NCI-H460 (cell line): Measurements from ENCODE around the gene NOP16. TPM values are rescaled to one million over a fixed set of nuclear protein-coding genes. Genes with fewer than 3 reads are reported as not detected.

Experiments
- DNase-seq: peaks from one replicate; pipeline ENCODE4 v3.0.0-alpha.2; 2016; ENCODE audit warnings: low read depth; ENCODE audit errors: extremely low read depth
- total RNA-seq: library from RNA; depleted of rRNA; stranded (reverse); fragments of >200 nt; shearing (Covaris generic); gene quantifications from 2 replicates; pipeline ENCODE4 v1.2.3, GENCODE V29; 2014

Gene NOP16
- total RNA-seq, 1 experiment from 2014 or later, result 49.4 TPM

DNA sequence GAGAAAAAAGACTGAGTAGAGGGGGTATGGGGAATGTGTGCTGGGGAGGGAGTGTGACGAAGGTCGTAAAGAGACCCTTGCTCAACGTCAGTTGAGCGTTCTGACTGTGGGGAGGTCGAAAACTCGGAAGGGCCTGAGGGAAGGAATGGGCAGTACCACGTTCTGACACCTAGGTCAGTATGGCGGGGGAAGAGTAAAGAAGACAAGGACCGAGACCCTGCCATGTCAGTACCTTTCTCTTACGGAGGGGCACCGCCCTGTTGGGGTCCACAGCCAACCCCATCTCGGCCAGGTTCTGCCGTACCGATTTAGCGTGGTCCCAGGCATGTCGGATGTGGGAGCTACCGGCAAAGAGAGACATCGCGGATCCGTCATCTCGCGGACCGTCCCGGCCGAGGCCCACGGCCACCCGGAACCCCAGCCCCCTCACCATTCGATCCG, 375 bp downstream of the NOP16 start:
- no peak for DNase-seq

DNA sequence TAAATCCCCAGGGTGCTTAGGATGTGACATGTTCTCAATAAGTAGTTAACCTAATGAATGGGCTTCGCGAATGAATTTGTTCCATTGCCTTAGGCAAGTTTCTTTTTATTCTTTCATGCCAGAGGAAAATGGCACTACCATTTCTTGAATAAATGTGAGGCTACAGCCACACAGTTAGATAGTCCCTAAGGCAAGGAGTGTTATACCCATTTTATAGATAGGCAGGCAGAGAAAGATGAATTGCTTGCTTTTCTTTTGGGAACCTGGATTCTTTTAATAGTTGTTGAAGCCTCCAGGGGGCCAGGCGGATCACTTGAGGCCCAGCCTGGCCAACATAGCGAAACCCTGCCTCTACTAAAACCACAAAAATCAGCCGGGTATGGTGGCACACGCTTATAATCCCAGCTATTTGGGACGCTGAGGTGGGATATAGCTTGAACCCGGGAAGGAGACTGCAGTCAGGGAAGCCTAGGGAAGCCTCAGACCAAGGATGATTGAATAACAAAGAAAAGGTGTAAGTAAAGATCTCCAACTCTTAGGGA, 943 bp downstream of the NOP16 start:
- DNase-seq, result no peak

DNA sequence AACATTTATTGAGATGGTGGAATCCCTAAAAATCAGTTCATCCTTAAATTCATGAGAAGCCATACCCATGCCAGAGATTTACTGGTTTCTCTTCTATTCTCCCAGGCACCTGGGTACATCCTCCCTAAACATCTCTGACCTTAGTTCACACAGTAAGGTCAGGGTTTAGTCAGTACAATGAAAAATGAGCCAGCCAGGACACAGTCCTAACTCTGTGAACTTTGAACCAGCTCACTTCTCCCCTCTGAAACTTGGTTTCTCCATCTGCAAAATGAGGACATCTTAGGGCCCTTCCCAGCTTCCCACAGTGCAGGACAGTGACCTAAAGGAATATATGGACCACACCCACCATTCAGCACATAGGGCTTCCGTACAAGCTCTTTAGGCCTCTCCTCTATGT, 1.9 kb downstream of the NOP16 start:
- DNase-seq, result no peak

DNA sequence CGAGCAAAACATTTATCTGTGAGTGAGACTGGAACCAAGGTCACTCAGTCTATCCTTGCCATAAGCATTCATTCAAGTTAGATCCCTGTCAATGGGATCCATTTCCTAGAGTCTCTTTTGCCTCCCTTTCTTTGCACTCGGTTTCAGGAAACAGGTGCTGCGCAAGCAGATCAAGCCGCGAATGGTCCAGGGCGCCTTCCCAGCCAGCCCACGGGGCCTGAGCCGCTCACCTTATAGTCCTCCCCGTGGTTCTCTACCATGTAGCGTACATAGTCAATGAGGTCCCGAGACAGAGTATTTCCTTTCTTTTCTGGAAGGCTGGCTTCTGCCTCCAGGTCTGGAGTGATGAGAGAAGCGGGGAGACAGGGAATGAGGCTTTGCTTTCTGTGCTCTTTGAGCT, 3.4 kb downstream of the NOP16 start:
- DNase-seq, result no peak

DNA sequence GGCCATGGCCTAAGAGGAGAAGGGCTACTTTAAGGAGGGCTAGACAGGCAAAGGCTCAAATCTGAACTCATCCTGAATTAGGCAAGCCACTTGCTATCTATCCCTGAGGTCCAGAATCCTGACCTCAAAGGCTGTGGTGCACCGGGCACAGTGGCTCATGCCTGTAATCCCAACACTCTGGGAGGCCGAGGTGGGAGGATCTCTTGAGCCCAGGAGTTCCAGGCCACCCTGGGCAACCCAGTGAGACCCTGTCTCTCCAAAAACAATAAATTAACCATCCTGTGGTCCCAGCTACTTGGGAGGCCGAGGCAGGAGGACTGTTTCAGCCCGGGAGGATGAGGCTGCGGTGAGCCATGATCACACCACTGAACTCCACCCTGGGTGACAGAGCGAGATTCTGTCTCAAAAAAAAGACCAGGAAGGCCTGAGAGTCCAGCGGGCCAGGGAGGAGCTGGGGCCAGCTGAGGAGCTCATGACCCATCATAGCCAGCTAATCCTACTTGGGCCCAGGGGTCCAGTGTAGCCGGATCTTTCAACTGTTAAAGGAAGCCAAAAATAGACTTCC, 4.0 kb downstream of the NOP16 start:
- DNase-seq, result no peak

DNA sequence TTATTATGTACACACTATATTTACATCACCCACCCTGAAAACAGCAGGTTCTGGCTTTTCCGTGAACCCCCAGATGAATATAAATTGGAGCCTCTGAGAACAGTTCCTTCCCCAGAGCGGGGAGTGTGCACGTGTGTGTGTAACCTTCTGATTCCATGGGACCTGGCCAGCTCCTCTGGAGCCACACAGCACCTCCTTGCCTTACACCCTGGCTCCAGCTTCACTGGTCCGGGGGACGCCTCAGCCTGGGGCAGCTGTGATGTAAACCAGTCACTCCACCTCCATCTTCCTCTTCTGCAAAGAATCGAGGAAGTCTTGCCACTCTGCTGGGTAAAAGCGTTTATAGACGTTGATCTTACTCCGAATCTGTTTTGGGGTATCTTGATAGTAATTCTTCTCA, 4.4 kb downstream of the NOP16 start:
- DNase-seq, result no peak

DNA sequence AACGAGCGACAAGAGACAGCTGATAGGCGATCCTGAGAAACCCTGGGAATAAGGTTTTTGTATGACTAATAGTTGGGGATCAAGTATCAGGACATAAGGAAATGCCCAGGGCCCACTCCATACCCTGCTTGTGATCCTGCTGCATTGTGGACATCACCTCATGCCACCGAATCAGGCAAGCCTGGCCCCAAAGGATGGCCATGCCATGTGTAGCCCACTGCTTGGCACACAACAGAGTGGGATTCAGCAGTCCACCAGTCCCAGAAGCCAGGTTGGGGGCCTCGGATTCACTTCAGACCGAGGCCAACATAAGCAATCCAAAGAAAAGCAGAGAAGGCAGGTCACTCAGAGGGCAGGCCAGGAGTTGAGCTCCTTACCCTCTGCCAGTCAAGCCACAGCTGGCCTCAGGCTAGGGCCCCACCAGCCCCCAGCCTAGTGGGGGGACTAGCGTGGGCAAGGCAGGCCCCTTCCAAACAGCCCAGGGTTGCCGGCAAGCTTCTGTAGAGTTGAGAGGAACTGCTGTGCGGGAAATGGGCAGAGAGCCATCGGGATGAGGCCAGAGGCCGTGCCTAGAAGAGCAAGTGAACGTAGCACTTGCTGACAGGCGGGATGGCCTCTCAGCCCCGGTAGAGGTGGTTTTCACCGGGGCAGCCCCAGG, 5.0 kb downstream of the NOP16 start:
- no peak for DNase-seq

DNA sequence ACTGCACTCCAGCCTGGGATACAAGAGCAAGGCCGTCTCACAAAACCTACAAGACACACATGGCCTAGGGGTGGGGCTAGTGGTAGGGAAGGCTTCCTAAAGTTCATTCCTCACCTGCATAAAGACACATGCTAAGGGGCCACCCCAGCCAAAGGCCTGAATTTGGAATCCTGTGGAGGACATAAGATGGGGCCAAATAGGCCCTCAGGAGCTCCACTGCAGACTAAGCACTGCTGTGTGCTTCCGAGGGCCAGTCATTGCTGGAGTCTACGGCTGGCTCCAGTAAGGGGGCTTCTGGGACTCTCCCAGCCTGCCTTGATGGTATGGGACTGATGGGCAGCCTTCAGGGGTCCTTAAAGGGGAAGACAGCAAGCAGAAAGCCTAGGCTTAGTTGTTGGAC, 5.7 kb downstream of the NOP16 start:
- DNase-seq, result no peak

DNA sequence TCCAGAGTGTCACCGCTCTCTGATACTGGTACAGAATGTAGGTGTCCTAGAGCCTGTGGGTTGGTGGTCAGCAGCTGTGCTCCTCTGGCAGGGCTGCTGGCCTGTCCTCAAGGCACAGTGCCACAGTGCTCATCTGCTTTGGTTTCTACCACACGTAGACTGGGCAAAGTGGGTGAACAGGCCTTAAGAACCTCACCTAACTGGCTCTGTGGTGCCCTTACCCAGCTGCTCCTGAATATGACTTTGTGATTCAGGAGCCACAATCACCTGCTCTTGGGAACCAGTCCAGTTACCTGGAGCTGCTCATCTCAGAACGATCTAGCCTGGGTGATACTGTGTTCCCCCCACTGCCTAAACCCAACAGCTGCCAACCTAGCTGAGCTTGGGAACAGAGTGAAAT, 6.4 kb downstream of the NOP16 start:
- DNase-seq, result no peak

DNA sequence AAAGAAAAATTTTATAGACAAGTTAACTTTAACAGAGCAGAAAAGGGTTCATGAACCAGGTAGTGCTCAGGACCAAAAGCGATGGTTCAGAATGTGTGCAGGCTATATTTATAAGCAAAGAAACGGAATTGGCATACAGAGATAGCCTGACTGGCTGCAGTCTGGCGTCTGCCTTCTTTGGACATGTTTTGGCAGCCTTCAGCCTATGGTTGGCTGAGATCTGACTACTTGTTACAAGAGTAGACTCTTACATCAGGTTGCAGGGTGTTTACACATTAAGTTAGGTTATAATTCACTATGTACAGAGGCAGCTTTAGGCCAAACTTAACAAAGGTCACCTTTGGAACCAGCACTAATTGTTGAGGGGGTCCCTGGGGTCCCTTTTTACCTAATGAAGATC, 7.0 kb downstream of the NOP16 start:
- no peak for DNase-seq

DNA sequence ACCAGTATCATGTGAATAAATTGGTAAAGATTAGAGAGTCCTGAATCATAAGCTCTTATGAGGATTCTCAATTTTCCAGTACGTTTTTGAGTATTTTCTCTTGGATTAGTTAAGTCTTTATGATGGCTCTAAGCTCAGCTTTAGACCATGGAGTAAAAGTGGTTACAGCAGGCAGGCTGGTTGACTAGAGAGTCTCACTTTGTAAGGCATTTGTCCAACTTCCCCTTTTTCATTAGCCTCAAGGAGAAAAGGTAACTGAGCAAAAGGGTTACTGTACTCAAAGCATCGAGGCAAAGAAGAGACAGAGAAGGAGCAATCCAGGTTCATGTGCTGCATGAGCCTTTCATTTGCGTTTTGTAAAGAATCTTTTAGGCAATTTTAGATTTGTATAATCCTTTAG, 8.5 kb downstream of the NOP16 start:
- DNase-seq, result no peak

DNA sequence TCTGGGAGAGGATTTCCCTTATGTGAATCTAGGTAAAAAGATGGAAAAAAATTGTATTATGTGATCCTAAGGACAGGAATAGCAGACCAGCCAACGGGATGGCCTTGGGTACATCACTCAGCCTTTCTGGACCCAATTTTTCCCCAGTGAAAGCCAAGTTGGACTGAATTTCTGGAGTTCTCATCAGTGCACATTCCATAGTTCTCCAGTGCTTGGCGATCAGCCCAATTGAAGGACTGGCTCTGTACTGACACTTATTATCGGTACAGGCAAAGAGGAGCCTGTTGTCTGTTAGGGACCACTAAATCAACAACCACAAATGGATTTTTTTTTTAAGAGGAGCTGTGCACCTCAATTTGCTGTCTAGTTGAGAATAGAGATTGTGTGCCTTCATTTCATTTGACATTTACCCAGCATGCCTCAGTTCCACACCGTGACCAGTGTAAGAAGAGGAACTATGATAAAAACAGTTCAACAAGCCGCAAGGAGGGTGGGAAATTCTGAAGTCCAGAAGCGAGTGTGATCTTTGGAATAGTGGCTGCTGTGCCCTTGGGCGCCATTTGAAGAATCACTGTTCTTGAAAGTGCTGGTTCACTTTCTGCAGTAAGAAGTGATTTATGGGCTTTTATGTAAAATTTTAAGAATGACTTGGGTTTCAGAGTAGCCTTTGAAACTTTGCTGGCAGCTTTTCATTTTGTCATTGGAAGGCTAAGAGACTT, 15.1 kb downstream of the NOP16 start:
- DNase-seq, result no peak

DNA sequence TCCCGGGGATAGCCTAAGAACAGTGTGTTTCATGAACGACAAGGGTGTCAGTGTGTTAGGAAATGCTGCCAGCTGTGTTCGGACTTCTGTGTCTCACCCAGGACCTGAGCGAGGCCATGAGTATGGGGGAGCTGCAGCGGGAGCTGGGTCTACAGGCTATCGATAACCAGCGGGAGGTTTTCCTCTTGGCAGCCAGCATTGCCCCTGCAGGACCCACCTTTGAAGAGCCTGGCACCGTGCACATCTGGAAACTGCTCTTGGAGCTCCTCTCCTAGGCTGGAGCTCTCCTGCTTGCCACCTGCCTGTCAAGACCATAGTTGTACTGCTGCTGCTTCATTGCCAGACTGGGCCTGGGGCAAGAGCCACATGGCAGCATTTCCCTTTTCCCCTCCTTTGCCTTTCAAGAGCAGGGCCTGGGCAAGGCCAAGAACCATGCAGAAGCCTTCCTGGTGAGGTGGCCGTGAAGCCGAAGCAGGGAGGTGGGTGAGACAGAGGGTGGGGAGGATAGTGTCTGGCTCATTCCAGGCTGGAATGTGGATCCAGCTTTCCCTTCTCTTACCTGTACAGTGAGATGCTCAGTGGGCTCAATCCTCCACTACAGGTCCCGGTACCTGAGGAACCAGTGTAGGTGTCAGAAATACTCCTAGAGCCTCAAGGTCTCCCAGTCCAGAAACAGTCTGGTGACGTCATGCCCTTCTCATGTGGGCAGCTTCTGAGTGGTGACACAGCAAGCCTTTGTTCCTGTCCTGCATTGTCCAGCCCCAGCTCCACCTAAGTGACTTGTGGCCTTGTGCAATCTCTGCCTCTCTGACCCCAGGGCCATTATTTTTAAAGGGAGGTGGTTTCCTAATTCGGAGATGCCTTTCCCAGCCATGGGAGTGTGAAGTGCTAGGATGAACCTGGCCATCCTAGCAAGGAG, 16.5 kb downstream of the NOP16 start:
- no peak for DNase-seq

DNA sequence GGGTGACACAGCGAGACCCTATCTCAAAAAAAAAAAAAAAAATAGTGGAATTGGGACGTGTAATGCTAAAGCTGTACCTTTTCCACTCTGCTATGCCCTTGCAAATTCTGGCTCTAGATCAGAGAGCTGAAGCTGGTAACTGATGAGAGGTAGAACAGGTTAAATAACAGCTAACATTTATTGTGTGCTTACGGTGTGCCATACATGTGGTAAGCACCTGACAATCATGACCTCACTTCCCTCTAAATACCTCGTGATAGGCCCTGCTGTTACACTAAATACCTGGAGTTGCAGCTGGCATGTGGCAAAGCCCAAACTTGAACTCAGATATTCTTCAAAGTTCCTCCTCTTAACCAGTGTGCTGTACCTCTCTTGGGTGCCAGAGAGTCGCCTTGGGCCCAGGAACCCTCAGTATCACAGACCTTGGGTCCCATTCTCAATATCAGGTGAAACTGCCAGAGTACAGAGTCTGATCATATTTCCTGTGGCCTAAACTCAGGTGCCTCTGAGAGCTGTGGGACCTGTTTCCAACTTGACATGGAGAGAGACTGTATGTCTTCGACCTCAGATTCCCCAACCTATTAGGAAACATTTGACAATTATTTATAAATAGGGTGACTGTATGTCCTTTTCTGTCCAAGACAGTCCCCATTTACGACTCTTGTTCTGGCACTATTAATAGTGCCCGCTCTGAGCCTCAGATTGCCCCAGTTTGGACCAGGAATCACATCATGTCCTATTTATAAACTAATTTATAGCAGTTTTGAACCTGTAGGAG, 18.3 kb downstream of the NOP16 start:
- no peak for DNase-seq

DNA sequence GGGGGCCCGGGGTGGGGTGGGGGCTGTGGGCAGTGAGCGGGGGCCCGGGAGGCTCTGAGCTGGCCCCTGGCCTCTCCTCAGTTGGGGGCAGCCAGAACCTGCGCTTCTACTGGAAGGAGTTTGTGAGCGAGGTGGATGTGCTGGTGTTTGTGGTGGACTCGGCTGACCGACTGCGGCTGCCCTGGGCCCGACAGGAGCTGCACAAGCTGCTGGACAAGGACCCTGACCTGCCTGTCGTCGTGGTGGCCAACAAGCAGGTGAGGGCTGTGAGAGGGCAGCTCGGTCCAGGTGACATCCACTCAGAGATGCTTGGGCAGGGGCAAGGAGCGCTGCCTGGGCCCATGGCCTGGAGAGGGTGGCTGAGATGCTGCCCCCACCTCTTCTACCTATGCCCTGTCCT, 19.7 kb downstream of the NOP16 start:
- DNase-seq, result no peak

DNA sequence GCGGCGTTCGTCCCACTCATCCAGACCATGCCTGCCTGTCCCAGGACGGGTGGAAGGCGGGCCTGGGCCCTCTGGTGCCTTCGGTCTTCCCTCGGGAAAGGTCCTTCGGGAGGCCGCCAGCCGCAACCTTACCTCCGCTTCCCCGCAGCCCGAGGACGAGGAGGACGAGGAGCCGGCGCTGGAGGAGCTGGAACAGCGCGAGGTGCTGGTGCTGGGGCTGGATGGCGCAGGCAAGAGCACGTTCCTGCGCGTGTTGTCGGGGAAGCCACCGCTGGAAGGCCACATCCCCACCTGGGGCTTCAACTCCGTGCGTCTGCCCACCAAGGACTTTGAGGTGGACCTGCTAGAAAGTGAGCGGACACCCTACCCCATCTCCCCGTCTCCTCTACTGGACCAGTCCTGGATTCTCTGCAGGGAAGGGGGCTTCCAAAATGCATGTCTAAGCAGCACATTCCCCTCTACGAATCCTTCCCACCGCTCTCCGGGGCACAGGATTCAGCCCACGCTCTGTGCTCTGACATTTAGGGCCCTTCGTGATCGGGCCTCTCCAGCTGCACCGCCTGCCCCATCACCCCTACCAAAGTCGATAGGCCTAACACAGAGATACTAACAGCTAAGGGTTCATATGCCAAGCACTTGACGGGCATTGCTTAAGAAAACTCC, 22.0 kb downstream of the NOP16 start:
- no peak for DNase-seq

DNA sequence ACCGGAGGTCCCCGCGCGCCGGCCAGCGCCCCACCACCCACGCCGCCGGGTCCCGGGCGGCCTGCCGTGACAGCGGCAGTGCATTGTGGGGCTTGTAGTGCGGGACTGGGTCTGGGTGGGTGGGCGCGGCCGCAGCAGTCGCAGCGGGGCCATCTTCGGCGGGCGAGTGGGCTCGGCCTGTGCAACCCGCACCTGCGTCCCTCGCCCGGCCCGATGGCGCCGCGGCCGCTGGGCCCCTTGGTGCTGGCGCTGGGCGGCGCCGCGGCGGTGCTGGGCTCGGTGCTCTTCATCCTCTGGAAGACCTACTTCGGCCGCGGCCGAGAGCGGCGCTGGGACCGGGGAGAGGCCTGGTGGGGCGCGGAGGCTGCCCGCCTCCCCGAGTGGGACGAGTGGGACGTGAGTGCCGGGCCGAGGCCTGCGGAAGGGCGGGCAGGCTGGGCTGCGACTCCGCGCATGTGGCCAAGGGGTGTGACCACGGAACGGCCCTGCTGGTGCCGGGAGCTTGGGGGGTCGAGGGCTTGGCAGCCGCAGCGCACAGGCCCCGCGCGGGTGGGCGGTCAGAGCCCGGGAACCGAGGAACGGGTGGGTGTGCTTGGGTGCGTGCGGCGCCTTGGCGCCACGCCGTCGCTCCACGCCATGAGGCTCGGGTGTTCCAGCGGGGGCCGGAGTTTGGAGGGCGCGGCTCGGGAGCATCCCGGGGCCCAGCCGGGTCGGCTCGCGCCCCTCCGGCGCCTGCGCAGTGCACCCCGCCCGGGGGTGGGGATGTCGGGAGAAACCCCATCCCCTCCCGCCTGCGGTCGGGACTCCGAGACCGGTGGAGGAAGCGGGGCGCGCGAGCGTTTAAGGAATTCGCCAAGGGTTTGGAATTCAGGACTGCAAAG, 22.8 kb downstream of the NOP16 start, which contains the start of gene ARL10:
Gene ARL10, plus strand, starts transcription at position 137 of the 881 bp plus-strand sequence. Its CDS starts 77 bp downstream, at position 214.
- no peak for DNase-seq

DNA sequence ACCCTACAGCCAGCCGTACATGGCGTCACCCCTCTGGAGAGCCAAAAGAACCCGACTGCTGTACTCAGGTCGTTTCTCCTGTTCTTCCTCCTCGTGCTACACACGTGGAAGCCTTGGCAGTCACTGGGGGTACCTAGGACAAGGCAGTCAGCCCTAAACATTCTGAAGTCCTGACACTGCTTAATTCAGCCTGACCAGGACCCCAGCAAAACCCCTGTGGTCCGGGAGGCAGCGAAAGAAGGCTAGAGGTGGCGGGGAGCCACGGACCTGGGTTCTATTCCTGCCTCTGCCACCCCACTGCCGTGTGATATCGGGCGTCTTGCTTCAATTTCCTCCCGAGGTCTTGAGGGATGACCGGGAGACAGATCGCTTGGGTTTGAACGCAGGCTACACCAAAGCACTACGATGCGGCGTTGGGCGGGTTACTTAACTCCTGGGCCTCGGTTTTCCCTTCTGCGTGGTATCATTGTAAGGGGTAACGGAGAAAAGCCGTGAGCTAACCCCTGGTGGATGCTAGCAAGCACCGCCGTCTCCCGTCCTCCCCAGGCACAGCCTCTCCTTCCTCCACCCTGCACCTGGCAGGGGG, 23.5 kb downstream of the NOP16 start:
- no peak for DNase-seq
